ENCODE measurements around the gene THRB. TPM values are rescaled to one million over a fixed set of nuclear protein-coding genes. Genes with fewer than 3 reads are reported as not detected.

THRB gene
- total RNA-seq, 1 experiment from 2014 or later = 13.5 TPM

GRCh38 chr3:24215502-24215901, 279.1 kb downstream of the THRB start:
- H3K4me1 Mint-ChIP-seq (ENCODE audit: low read depth, unreplicated experiment) = no peaks in the 10 kb centered on the region
- DNase-seq = no peak
- CTCF ChIA-PET = no interaction called here
- intact Hi-C loops (cut with micrococcal nuclease; ENCODE audit: unreplicated experiment) = no loop called here
- no peak overlapping the region for H3K4me3 Mint-ChIP-seq (ENCODE audit: low read depth, unreplicated experiment)
- BruUV-seq (replicated peaks) = no TSS peak
- H3K27me3 Mint-ChIP-seq (ENCODE audit: unreplicated experiment) = no peaks in the 10 kb centered on the region
- no peak for TF ChIP-seq CTCF (IDR thresholded peaks at IDR 0.05; ENCODE audit: unreplicated experiment)
- H3K27ac Mint-ChIP-seq (ENCODE audit: unreplicated experiment) = no peak overlapping the region
- H3K9me3 Mint-ChIP-seq (ENCODE audit: low read depth, unreplicated experiment) = no peaks in the 10 kb centered on the region
- no peaks in the 10 kb centered on the region for H3K36me3 Mint-ChIP-seq (ENCODE audit: insufficient read depth, unreplicated experiment)

- Mint-ChIP-seq H3K4me3 (ENCODE audit: low read depth, unreplicated experiment) (no peak overlapping the region), H3K9me3 (ENCODE audit: low read depth, unreplicated experiment) (no peaks in the 10 kb centered on the region), H3K4me1 (ENCODE audit: low read depth, unreplicated experiment) (no peaks in the 10 kb centered on the region), H3K27ac (ENCODE audit: unreplicated experiment) (no peak overlapping the region), H3K36me3 (ENCODE audit: insufficient read depth, unreplicated experiment) (no peaks in the 10 kb centered on the region), H3K27me3 (ENCODE audit: unreplicated experiment) (no peaks in the 10 kb centered on the region)
- intact Hi-C loops (cut with micrococcal nuclease; ENCODE audit: unreplicated experiment) = no loop called here
- DNase-seq = no peak
- CTCF ChIA-PET = no interaction called here
- no peak for TF ChIP-seq CTCF (IDR thresholded peaks at IDR 0.05; ENCODE audit: unreplicated experiment)
- no TSS peak for BruUV-seq (replicated peaks)
These were observed 283.3 kb downstream of the THRB start for GRCh38 chr3:24211381-24211780.

- intact Hi-C loops (cut with micrococcal nuclease; ENCODE audit: unreplicated experiment) = no loop called here
- no peaks in the 10 kb centered on the region for H3K36me3 Mint-ChIP-seq (ENCODE audit: insufficient read depth, unreplicated experiment)
- no peak overlapping the region for H3K27ac Mint-ChIP-seq (ENCODE audit: unreplicated experiment)
- no peak for DNase-seq
- H3K9me3 Mint-ChIP-seq (ENCODE audit: low read depth, unreplicated experiment) = no peaks in the 10 kb centered on the region
- BruUV-seq (replicated peaks) = no TSS peak
- H3K4me1 Mint-ChIP-seq (ENCODE audit: low read depth, unreplicated experiment) = no peaks in the 10 kb centered on the region
- CTCF ChIA-PET = no interaction called here
- H3K4me3 Mint-ChIP-seq (ENCODE audit: low read depth, unreplicated experiment) = no peak overlapping the region
- no peaks in the 10 kb centered on the region for H3K27me3 Mint-ChIP-seq (ENCODE audit: unreplicated experiment)
- no peak for TF ChIP-seq CTCF (IDR thresholded peaks at IDR 0.05; ENCODE audit: unreplicated experiment)
These were observed 292.6 kb downstream of the THRB start for GRCh38 chr3:24202071-24202470.

- Mint-ChIP-seq H3K27me3 (ENCODE audit: unreplicated experiment) (no peaks in the 10 kb centered on the region), H3K27ac (ENCODE audit: unreplicated experiment) (no peak overlapping the region), H3K9me3 (ENCODE audit: low read depth, unreplicated experiment) (no peaks in the 10 kb centered on the region), H3K4me3 (ENCODE audit: low read depth, unreplicated experiment) (no peak overlapping the region), H3K4me1 (ENCODE audit: low read depth, unreplicated experiment) (no peaks in the 10 kb centered on the region), H3K36me3 (ENCODE audit: insufficient read depth, unreplicated experiment) (no peaks in the 10 kb centered on the region)
- no TSS peak for BruUV-seq (replicated peaks)
- DNase-seq = no peak
- CTCF ChIA-PET = no interaction called here
- no peak for TF ChIP-seq CTCF (IDR thresholded peaks at IDR 0.05; ENCODE audit: unreplicated experiment)
- intact Hi-C loops (cut with micrococcal nuclease; ENCODE audit: unreplicated experiment) = no loop called here
These were observed 293.3 kb downstream of the THRB start for GRCh38 chr3:24201301-24201700.

Measured in Calu3 (cell line).